GM19193 (cell line): ENCODE data around the gene TUFM.

Experiments used
- POLR2A ChIP-seq: IDR thresholded peaks from 4 replicates; pipeline ENCODE4 v1.6.1; 2011; ENCODE audit not compliant: insufficient read depth, insufficient read length; ENCODE audit errors: extremely low read depth

The TUFM gene

GRCh38 chr16:28846080-28846932 is at the start of gene TUFM:
Gene TUFM, minus strand, starts transcription at chr16:28846348. Its CDS starts 79 bp downstream, at chr16:28846269.
- TF ChIP-seq POLR2A: peak; percentile 79

GRCh38 chr16:28895609-28896008 is 49.5 kb upstream of the TUFM start:
- TF ChIP-seq POLR2A: no peak

- no peak for TF ChIP-seq POLR2A
Observed at GRCh38 chr16:28893291-28893690, 47.1 kb upstream of the TUFM start.

- TF ChIP-seq POLR2A: no peak
Observed at GRCh38 chr16:28891964-28892890, 46.1 kb upstream of the TUFM start.

GRCh38 chr16:28886945-28887344 is 40.8 kb upstream of the TUFM start:
- no peak for TF ChIP-seq POLR2A

- no peak for TF ChIP-seq POLR2A
Observed at GRCh38 chr16:28884045-28884444, 37.9 kb upstream of the TUFM start.

- no peak for TF ChIP-seq POLR2A
Observed at GRCh38 chr16:28883221-28883996, 37.3 kb upstream of the TUFM start.

GRCh38 chr16:28882551-28883160 is 36.5 kb upstream of the TUFM start:
- TF ChIP-seq POLR2A: no peak

GRCh38 chr16:28880955-28881354 is 34.8 kb upstream of the TUFM start:
- TF ChIP-seq POLR2A: no peak

- no peak for TF ChIP-seq POLR2A
Observed at GRCh38 chr16:28880589-28880915, 34.4 kb upstream of the TUFM start.

- peak; percentile 70 for TF ChIP-seq POLR2A
Observed at GRCh38 chr16:28879841-28880588, 33.9 kb upstream of the TUFM start.

- TF ChIP-seq POLR2A: no peak
Observed at GRCh38 chr16:28879261-28879840, 33.2 kb upstream of the TUFM start.

GRCh38 chr16:28878083-28878926 is 32.2 kb upstream of the TUFM start, which contains the start of gene ATP2A1:
Gene ATP2A1, plus strand, starts transcription at chr16:28878488. Its CDS starts 184 bp downstream, at chr16:28878672.
- TF ChIP-seq POLR2A: no peak

- no peak for TF ChIP-seq POLR2A
Observed at GRCh38 chr16:28877655-28878000, 31.5 kb upstream of the TUFM start.
